Endodermal cell (in vitro differentiated cells): Measurements from ENCODE around the gene PPM1K. TPM values are rescaled to one million over a fixed set of nuclear protein-coding genes. Genes with fewer than 3 reads are reported as not detected.

Source experiments
- DNase-seq: peaks from one replicate; pipeline ENCODE4 v3.0.0-alpha.2; 2017
- H3K27ac ChIP-seq: 2 replicates; pipeline ENCODE4 v1.5.1; 2013; ENCODE audit warnings: mild to moderate bottlenecking, low read depth, low read length, moderate library complexity
- H3K27me3 ChIP-seq: 2 replicates; pipeline ENCODE4 v1.6.1; 2013; ENCODE audit warnings: mild to moderate bottlenecking, low read length, moderate library complexity; ENCODE audit not compliant: insufficient read depth, control insufficient read depth, poor library complexity, severe bottlenecking
- H3K36me3 ChIP-seq: 2 replicates; pipeline ENCODE4 v1.7.0; 2013; ENCODE audit warnings: mild to moderate bottlenecking, low read length, moderate library complexity; ENCODE audit not compliant: control insufficient read depth, insufficient read depth
- H3K4me1 ChIP-seq: one replicate; pipeline ENCODE4 v1.7.0; 2013; ENCODE audit warnings: low read length; ENCODE audit not compliant: control insufficient read depth, insufficient read depth
- H3K4me3 ChIP-seq: 2 replicates; pipeline ENCODE4 v1.5.1; 2013; ENCODE audit warnings: mild to moderate bottlenecking, low read length, moderate library complexity
- H3K9ac ChIP-seq: 2 replicates; pipeline ENCODE4 v1.6.1; 2013; ENCODE audit warnings: mild to moderate bottlenecking, low read length, moderate library complexity; ENCODE audit not compliant: poor library complexity, severe bottlenecking; ENCODE audit errors: extremely low read depth
- H3K9me3 ChIP-seq: 2 replicates; pipeline ENCODE4 v1.6.1; 2013; ENCODE audit warnings: mild to moderate bottlenecking, low read length, moderate library complexity; ENCODE audit not compliant: control insufficient read depth
- H3K27ac Mint-ChIP-seq: 2 replicates; pipeline ENCODE4 v1.8.0; 2020; ENCODE audit warnings: mixed read lengths
- H3K27me3 Mint-ChIP-seq: 2 replicates; pipeline ENCODE4 v1.8.0; 2021; ENCODE audit warnings: mild to moderate bottlenecking, mixed read lengths; ENCODE audit not compliant: insufficient read depth
- H3K36me3 Mint-ChIP-seq: 2 replicates; pipeline ENCODE4 v1.8.0; 2020; ENCODE audit warnings: low read depth, mixed read lengths
- H3K4me1 Mint-ChIP-seq: 2 replicates; pipeline ENCODE4 v1.8.0; 2020; ENCODE audit warnings: mixed read lengths
- H3K4me3 Mint-ChIP-seq: 2 replicates; pipeline ENCODE4 v1.8.0; 2020; ENCODE audit warnings: mild to moderate bottlenecking, moderate library complexity, mixed read lengths
- H3K9me3 Mint-ChIP-seq: 2 replicates; pipeline ENCODE4 v1.8.0; 2020; ENCODE audit warnings: mild to moderate bottlenecking, mixed read lengths
- WGBS, 2 experiments: methylation state at CpG; one replicate each; pipeline versions ENCODE4 v1.1.5 to v1.1.7; 2013; ENCODE audit warnings: missing lambda C conversion rate in 2 of 2, mixed read lengths in 1 of 2; ENCODE audit not compliant: insufficient coverage in 1 of 2, insufficient read length in 1 of 2; 5-methylcytosine and 5-hydroxymethylcytosine counted together
- total RNA-seq, 2 donors: library from RNA; stranded (reverse); fragmentation: NEBNext Ultra II Directional in 1 of 2; extraction: Animal tissue kit (Norgen Biotek cat#: 25700) in 1 of 2; gene quantifications; 2 replicates in 1 of 2; 3 replicates in 1 of 2; pipeline ENCODE4 v1.2.1, GENCODE V29; 2021
- TF ChIP-seq, protein P1 (sequence below): fragments of 200-600 bp; sonication (generic); conservative IDR thresholded peaks from 2 replicates; pipeline ENCODE4 v1.5.0; 2021; ENCODE audit warnings: antibody characterized with exemption, mild to moderate bottlenecking

PPM1K gene
- total RNA-seq, 2 donors from 2014 or later, result 35.1 to 37.8 TPM

DNA sequence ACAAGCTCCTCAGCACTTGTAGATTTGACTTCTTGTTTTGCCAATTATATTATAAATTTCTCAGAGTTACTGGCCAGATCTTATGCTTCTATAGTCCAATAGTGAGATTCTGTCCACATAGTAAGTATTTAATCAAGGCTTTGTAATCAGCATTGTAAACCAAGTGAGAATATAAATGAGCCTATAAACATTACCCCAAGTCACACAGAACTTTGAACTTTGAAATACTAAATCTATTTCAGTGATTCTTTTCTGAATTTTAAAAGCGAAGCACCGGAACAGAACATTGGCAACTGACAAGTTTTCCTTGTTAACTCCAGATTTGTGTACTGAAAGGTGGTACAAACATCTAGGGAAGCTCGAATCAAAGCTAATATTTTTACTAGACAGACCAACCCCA lies 37.2 kb downstream of the PPM1K start:
- no peaks in the 10 kb centered on the region for H3K27me3 ChIP-seq
- H3K36me3 ChIP-seq, result no peaks in the 10 kb centered on the region
- Mint-ChIP-seq H3K27ac (no peak overlapping the region), H3K27me3 (no peaks in the 10 kb centered on the region), H3K4me3 (no peak overlapping the region), H3K4me1 (peaks cover 1% of the 10 kb centered on the region), H3K9me3 (peaks cover 6% of the 10 kb centered on the region), H3K36me3 (no peaks in the 10 kb centered on the region)
- H3K9me3 ChIP-seq, result no peaks in the 10 kb centered on the region
- no peak for DNase-seq
- whole genome bisulfite sequencing, 2 experiments, result 86 to 100% methylated on average over 2 to 3 of the region's 3 CpGs
- H3K9ac ChIP-seq, result no peak overlapping the region
- TF ChIP-seq, protein P1, sequence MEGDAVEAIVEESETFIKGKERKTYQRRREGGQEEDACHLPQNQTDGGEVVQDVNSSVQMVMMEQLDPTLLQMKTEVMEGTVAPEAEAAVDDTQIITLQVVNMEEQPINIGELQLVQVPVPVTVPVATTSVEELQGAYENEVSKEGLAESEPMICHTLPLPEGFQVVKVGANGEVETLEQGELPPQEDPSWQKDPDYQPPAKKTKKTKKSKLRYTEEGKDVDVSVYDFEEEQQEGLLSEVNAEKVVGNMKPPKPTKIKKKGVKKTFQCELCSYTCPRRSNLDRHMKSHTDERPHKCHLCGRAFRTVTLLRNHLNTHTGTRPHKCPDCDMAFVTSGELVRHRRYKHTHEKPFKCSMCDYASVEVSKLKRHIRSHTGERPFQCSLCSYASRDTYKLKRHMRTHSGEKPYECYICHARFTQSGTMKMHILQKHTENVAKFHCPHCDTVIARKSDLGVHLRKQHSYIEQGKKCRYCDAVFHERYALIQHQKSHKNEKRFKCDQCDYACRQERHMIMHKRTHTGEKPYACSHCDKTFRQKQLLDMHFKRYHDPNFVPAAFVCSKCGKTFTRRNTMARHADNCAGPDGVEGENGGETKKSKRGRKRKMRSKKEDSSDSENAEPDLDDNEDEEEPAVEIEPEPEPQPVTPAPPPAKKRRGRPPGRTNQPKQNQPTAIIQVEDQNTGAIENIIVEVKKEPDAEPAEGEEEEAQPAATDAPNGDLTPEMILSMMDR, result no peak
- no peak overlapping the region for H3K27ac ChIP-seq
- no peaks in the 10 kb centered on the region for H3K4me1 ChIP-seq
- H3K4me3 ChIP-seq, result no peak overlapping the region

DNA sequence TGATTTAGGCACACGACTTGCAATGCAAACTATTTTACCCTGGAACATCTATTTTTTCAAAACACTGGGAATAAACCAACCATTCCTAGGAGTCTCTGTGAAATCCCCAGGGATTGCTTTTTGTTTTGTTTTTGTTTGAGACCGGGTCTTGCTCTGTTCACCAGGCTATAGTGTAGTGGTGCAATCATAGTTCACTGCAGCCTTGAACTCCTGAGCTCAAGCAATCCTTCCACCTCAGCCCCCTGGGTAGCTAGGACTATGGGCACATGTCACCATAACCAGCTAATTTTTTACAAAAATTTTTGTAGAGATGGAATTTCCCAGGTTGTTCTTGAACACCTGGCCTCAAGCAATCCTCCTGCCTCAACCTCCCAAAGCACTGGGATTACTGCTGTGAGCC lies 37.8 kb downstream of the PPM1K start:
- no peaks in the 10 kb centered on the region for H3K27me3 ChIP-seq
- H3K4me3 Mint-ChIP-seq, result no peak overlapping the region
- H3K27ac ChIP-seq, result no peak overlapping the region
- no peaks in the 10 kb centered on the region for H3K36me3 Mint-ChIP-seq
- H3K4me3 ChIP-seq, result no peak overlapping the region
- H3K4me1 Mint-ChIP-seq, result peaks cover 1% of the 10 kb centered on the region
- WGBS, 2 experiments, result 95 to 100% methylated on average over 1 to 2 of the region's 2 CpGs
- H3K27me3 Mint-ChIP-seq, result no peaks in the 10 kb centered on the region
- H3K9ac ChIP-seq, result no peak overlapping the region
- H3K9me3 ChIP-seq, result no peaks in the 10 kb centered on the region
- no peak for DNase-seq
- peaks cover 6% of the 10 kb centered on the region for H3K9me3 Mint-ChIP-seq
- TF ChIP-seq, protein P1, result no peak
- no peaks in the 10 kb centered on the region for H3K36me3 ChIP-seq
- H3K4me1 ChIP-seq, result no peaks in the 10 kb centered on the region
- H3K27ac Mint-ChIP-seq, result no peak overlapping the region

DNA sequence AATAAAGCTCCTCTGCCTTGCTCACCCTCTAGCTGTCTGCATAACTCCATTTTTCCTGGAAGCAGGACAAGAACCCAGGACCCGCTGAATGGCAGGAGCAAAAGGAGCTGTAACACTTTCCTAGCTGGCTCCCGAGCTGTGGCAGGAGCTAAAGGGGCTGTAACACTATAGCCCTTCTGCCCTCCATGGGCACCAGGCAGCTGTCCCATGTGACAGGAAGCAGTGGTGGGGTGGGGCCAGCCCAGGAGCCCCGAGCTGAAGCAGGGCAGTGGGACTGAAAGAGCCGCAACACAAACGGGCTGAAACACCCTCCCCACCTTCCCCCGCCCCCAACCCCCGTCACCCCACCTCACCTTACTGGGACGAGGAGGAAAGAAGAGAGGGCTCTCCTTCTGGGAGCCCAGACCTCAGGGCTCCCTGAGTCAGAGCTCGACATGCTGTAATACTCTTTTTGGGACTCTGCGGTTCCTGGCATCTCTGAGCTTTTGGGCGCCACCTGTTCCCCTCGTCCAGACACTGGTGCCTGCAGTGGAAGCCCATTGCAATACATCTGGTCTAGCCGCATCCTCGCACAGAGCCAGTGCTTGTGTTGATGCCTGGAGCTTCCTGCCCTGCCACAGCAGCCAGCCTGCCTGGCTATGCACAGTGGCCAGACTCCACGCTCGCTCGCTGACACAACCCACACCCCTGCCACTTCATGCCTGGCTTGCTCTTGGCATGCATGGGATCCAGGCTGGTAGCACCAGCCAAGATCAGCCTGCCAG lies 39.4 kb downstream of the PPM1K start:
- no peak overlapping the region for H3K27ac ChIP-seq
- WGBS, 2 experiments, result 87 to 92% methylated on average over 8 to 16 of the region's 17 CpGs
- H3K4me1 ChIP-seq, result no peaks in the 10 kb centered on the region
- TF ChIP-seq, protein P1, result no peak
- Mint-ChIP-seq H3K9me3 (peaks cover 6% of the 10 kb centered on the region), H3K36me3 (no peaks in the 10 kb centered on the region), H3K4me3 (no peak overlapping the region), H3K27ac (no peak overlapping the region), H3K4me1 (peaks cover 1% of the 10 kb centered on the region), H3K27me3 (no peaks in the 10 kb centered on the region)
- no peaks in the 10 kb centered on the region for H3K36me3 ChIP-seq
- H3K4me3 ChIP-seq, result no peak overlapping the region
- H3K9ac ChIP-seq, result no peak overlapping the region
- no peaks in the 10 kb centered on the region for H3K27me3 ChIP-seq
- no peaks in the 10 kb centered on the region for H3K9me3 ChIP-seq
- DNase-seq, result no peak
